GM19099 (cell line): ENCODE results near the gene PCDHB4.

Source experiments
- POLR2A ChIP-seq: IDR thresholded peaks from 3 replicates; pipeline ENCODE4 v1.6.1; 2011; ENCODE audit warnings: low read depth; ENCODE audit not compliant: insufficient read length; ENCODE audit errors: extremely low read depth

Gene PCDHB4

DNA sequence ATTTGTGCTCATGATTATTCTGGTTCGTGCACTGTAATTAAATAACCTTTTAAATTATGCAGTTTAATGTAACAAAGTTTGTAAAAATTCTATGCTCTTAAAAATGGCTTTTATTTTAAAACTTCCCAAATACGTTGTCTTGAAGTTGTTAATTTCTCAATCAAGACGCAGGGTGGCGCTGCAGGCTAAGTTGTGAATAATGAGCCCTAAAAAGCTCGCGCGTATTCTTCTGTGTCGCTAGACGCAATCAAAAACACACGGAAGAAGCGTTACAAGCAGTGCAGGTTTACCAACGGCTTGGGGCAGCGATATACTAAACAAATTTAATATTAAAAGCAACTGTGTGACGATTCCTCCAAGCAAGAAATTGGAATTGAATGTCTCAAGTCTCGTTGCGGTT is at the start of gene PCDHB4:
PCDHB4 (plus strand) TSS at position 256 of the 400 bp plus-strand sequence. CDS start 181 bp downstream, outside the sequence.
- TF ChIP-seq POLR2A = no peak

DNA sequence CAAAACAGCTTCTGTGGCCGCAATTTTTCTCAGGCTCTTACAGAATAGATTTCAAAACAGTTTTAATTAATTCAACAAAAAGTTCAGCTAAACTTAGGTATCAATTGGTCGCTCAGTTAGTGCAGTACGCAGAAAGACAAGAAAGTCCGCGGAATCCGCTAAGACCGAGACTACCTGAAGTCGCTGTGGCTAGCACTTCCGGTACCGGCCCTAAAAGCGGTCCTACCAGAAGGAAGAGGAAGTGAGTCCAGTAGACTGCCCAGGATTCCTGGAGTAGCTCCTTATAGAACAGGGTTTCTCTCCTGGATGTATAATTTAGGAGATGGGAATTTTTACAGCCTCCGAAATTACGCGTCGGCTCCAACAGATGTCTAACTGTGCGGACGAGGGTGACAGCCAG is 43.8 kb upstream of the PCDHB4 start:
- no peak for TF ChIP-seq POLR2A

- no peak for TF ChIP-seq POLR2A
These were observed 39.4 kb upstream of the PCDHB4 start for GRCh38 chr5:141082228-141082627.

DNA sequence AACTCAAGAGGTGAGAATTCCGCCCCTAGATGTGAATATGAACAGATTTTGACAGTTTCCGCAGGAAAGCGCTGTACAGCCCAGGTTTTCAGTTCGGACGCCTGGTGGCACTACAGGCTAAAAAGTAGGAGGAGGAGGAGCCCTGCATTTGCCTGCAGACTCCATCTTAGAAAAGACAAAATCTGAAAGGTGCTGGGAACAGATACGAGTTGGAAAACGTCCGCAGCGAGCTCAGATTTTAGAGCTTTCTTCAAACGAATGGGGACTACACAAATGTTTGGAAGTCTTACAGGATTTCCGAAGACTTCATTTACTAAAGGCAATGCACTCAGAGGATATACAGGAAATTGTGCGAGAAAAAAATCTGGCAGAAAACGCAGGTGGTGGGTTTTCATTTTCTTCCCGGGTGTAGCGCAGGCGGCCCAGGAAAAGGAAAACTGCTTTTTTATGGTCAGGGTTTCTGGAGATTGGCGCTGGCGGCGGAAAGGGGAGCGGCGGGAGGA is 37.1 kb upstream of the PCDHB4 start:
- no peak for TF ChIP-seq POLR2A

GRCh38 chr5:141094481-141095262 is 26.9 kb upstream of the PCDHB4 start, which contains the start of gene PCDHB2:
PCDHB2 (plus strand) TSS chr5:141094615; CDS start chr5:141094791, 176 bp downstream.
- no peak for TF ChIP-seq POLR2A

DNA sequence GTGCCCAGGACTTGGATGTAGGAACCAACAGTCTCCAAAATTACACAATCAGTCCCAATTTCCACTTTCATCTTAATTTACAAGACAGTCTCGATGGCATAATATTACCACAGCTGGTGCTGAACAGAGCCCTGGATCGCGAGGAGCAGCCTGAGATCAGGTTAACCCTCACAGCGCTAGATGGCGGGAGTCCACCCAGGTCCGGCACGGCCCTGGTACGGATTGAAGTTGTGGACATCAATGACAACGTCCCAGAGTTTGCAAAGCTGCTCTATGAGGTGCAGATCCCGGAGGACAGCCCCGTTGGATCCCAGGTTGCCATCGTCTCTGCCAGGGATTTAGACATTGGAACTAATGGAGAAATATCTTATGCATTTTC is 26.4 kb upstream of the PCDHB4 start:
- no peak for TF ChIP-seq POLR2A

- TF ChIP-seq POLR2A = no peak
These were observed 21.3 kb upstream of the PCDHB4 start, which contains the start of gene PCDHB3 for GRCh38 chr5:141100243-141100805. PCDHB3 (plus strand) TSS chr5:141100473; CDS start chr5:141100650, 177 bp downstream.

- no peak for TF ChIP-seq POLR2A
These were observed 20.6 kb upstream of the PCDHB4 start for GRCh38 chr5:141101059-141101458.

GRCh38 chr5:141105350-141105749 is 16.3 kb upstream of the PCDHB4 start:
- TF ChIP-seq POLR2A = no peak

DNA sequence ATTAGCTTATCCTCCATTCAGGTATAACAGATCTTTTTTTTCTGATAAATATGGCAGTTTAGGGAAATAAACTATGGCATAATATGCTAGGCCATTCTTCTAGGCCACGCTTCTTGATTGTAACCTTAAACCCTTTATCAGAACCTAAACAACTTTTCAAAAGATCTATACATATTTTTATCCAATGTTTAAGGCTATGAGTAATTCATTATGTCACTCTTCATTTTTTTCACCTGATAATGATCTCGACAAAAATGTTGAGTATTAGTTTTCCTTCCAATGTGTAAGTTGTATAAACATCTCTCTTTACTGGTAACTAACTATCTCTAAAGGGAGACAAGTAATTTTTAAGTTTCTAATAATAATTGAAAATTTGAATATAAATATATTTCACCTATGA is 2.4 kb upstream of the PCDHB4 start:
- TF ChIP-seq POLR2A = no peak

DNA sequence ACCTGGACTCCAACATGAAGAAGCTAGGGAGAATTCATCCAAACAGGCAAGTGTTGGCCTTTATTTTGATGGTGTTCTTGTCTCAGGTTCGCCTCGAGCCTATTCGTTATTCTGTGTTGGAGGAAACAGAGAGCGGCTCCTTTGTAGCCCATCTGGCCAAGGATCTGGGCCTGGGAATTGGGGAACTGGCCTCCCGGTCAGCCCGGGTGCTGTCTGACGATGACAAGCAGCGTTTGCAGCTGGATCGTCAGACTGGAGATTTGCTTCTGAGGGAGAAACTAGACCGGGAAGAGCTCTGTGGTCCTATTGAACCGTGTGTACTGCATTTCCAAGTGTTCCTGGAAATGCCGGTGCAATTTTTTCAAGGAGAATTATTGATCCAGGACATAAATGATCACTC is 367 bp downstream of the PCDHB4 start:
- no peak for TF ChIP-seq POLR2A

GRCh38 chr5:141127305-141127704 is 5.7 kb downstream of the PCDHB4 start:
- no peak for TF ChIP-seq POLR2A

- no peak for TF ChIP-seq POLR2A
These were observed 13.6 kb downstream of the PCDHB4 start, which contains the start of gene PCDHB5 for GRCh38 chr5:141135030-141135717. PCDHB5 (plus strand) TSS chr5:141135206; CDS start chr5:141135435, 229 bp downstream.

DNA sequence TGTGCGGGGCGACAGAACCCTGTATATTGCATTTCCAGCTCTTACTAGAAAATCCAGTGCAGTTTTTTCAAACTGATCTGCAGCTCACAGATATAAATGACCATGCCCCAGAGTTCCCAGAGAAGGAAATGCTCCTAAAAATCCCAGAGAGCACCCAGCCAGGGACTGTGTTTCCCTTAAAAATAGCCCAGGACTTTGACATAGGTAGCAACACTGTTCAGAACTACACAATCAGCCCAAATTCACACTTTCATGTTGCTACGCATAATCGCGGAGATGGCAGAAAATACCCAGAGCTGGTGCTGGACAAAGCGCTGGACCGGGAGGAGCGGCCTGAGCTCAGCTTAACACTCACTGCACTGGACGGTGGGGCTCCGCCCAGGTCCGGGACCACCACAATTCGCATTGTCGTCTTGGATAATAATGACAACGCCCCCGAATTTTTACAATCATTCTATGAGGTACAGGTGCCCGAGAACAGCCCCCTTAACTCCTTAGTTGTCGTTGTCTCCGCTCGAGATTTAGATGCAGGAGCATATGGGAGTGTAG is 14.2 kb downstream of the PCDHB4 start:
- TF ChIP-seq POLR2A = no peak

- TF ChIP-seq POLR2A = no peak
These were observed 28.2 kb downstream of the PCDHB4 start, which contains the start of gene PCDHB6 for GRCh38 chr5:141149812-141150211. PCDHB6 (plus strand) TSS chr5:141150057; CDS start chr5:141150258, 201 bp downstream.
